Suppressor macrophage (primary cell): ENCODE results near the gene MED25.
A peak's percentile ranks its signal among the peaks of the same experiment; 100 is the strongest.

Experiments used
- DNase-seq, 4 experiments: peaks; one replicate each; pipeline ENCODE4 v3.0.0-alpha.2; 2020 to 2022

MED25 gene

DNA sequence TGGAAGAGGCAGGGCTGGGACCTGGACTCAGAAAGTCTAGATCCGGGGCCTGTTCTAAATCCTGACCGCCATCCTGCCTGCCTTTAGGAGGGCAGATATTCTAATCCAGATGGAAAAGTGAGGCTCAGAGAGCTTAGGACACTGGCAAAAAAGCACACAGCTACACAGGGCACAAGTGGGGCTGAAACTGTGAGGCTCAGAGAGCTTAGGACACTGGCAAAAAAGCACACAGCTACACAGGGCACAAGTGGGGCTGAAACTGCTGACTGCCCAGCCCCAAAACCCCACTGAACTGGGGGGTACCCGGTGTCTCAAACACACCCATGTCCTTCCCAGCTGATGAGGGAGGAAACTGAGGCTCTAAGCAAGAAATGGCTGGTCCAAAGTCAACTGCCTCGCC lies 57.1 kb downstream of the MED25 start:
- DNase-seq = no peak

DNA sequence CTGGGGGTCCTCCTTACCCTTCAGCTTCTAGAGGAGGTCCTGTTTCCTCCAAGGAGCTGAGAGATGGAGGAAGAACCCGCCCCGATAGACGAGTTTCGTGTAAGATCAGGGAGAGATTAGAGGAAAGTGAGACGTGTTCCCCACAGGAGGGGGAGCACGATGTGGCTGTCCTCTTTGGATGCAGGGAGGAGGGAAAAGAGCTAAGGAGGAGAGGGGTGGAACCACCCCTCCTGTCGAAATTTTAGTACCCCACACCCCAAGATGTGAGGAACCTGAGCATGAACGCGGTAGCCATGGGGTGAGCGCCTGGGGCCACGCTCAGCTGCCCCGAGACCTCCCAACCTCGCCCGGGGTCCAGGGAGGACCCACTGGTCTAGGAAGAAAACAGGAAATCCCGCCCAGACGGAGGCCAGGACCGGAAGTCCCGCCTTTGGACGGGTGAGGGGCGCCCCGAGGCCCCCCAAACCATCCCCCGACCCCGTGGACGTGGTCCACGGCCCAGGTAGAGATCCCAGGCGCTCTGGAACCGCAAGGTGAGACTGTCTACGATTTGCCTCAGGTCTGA lies 57.9 kb downstream of the MED25 start:
- peak; percentile 49 to 75 (median 61) for DNase-seq

DNA sequence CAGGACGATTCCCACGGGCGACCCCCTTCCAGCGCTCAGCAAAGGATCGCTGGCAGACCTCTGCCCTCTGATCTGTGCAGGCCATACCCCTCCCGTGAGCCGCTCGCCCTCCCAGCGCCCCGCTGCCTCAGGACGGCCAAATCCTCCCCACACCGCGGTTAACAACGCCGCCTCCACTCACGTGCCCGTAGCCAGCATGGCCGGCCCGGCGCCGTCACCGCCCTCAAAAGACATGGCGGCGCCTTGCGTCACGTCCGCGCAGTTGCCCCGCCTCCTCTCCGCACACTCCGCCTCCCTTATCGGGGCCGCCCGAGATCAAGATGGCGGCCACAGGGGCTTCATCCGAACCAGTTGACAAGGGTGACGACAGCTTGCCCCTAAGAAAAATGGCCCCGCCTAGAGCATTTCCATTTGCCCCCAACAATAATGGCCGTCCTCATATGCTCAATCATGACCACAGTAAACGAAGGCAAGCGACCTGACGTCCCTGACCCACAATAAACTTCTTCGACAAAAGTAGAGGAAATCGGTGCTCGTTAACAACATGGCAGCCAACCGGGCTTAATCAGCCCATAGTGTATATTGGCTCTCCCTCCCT lies 58.4 kb downstream of the MED25 start:
- DNase-seq = peak; percentile 99 to 100 (median 99)

DNA sequence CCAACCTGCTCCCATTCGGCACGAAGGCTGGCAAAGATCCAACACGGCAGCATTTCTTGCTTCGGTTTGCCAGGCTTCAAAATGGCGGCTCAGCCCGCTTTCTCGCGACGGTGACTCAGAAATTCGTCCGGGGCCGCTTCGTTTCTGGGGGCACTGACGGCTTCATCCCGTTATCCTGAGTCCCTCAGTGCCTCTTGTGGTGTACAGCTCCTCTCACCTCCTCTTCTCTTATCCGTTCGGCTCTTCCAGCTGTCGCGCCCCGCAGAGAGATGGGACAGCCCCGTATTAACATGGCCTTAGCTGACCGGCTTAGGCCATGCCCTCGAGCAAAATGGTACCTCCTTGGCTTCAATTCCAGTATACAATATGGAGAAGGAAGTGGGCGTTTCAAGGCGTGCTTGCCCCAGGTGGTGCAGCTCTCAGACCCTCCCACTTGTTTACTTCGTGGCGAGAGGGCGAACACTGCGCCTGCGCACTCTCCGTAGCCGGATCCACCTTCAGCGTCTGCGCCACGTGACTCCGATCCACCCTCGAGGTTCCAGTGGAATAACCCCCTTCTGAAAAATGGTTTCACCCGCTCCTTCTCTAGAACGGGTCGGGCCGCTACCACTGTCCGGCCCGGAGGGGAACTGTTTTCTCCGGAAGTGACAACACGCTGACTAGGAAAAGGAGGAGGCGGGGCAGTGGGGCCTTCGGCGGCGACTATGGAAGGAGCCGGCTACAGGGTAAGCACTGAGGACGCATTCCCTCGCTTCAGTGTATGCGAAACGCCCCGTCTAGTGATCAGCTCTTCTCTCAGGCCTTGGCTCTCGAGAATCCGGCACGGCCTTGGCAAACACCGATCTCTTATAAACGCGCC lies 59.2 kb downstream of the MED25 start, which contains the start of the genes AKT1S1 and TBC1D17:
Gene AKT1S1, minus strand, starts transcription at position 336 of the 859 bp plus-strand sequence. CDS start 4,060 bp downstream, outside the sequence.
Gene TBC1D17, plus strand, starts transcription at position 683 of the 859 bp plus-strand sequence. Its CDS starts 22 bp downstream, at position 705.
- DNase-seq = peak; percentile 100

DNA sequence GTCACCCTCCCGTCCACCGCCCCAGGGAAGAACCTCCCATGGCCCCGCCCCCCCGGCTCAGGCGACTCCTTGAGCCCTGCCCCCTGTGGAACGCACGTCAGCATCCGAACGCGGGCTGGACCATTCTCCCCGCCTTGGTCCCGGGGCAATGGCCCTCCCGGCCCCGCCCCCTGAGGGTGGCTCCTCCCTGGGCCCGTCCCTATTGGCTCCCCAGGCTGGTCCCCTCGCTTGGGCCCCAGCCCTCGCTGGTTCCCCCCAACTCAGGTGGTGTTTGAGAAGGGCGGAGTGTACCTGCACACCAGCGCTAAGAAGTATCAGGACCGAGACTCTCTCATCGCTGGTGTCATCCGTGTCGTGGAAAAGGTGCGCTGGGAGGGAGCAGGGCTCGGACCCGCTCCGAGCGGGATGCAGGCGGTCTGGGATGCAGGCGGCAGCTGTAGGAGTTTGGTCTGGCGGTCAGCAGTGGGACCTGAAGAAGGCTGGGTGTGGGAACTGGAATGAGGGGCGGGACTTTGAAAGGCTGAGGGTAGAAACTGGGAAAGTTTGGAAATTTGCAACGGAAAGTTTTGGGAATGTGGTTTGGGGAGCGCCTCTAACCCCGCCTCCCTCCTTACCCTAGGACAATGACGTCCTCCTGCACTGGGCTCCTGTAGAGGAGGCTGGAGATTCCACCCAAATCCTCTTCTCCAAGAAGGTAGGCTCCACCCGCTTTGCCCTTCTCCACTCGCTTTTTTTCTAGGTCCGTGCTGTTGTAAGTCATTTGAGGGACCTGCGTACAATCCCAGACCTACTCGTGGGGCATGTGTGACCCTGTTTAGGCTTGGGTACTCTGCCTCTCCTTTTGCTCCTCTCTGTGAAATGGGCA lies 60.0 kb downstream of the MED25 start:
- peak; percentile 98 to 100 (median 98) for DNase-seq

DNA sequence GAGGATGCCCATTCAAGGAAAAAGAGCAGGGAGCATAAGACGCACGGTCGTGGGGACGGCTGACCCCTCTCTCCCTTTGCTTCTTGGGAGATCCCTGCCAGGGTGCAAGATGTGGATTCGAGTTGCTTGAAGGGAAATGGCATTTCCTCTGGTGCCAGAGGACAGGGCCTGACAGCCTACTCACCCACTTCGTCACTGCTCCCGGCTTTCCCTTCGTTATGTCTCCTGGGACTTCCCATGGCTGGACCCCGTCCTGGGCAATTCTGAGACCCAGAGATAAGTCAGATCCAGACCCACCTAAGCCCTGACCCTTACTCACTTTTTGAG lies 60.6 kb downstream of the MED25 start:
- no peak for DNase-seq

DNA sequence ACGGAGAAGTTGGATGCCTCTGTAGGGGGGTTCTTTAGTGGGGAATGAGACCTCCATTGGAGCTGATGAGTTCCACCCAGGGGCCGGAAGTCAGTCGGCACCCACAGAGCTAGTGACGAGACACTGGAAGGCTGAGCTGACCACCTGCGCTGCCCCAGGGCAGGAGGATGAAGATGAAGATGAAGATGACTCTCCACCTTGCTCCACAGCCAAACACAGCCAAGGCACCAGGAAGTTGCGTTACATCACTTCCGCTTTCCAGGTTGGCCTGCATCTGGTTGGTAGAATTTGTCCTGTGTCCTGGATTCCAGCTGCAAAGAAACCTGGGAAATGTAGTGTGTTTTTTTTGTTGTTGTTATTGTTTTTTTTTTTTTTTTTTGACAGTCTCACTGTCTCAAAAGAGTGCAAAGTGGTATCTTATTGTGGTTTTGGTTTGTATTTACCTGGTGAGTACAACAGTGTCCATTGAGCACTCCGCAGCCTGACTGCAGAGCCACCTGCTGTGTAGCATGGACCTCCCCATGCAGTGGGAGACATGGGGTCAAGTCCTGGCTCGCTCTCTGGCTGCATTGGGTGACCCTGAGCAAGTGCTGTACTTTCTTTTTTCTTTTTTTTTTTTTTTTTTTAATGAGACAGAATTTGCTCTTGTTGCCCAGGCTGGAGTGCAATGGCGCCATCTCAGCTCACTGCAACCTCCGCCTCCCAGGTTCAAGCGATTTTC lies 61.3 kb downstream of the MED25 start:
- DNase-seq = peak; percentile 32 to 57 (median 50)

DNA sequence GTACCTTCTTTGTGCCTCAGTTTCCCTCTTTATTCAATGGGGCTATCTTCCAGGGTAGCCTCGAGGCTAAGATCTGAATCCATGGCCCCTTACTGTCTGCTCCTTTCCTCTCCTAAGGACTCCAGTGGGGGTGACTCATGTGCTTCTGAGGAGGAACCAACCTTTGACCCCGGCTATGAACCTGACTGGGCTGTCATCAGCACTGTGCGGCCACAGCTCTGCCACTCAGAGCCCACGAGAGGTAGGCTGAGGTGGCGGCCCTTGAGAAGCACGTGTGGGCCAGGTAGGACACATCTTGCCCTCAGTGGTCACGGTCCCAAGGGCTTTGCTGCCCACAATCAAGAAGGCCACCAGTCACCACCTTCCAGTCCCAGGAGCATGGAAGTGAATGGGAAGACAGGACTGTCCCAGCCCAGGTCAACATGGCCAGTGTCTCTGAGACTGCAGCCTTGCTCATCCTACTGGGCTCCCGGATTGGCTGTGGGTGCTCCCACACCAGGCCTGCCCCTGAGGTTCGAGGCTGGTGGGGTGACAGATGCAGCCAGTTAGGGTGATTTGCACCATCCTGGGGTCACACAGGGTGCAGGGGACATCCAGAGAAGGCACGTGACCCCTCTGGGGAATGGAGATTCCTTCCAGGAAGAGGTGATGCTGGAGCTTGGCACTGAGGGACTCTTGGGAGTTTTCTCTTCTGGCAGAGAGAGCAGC lies 62.2 kb downstream of the MED25 start:
- no peak for DNase-seq

DNA sequence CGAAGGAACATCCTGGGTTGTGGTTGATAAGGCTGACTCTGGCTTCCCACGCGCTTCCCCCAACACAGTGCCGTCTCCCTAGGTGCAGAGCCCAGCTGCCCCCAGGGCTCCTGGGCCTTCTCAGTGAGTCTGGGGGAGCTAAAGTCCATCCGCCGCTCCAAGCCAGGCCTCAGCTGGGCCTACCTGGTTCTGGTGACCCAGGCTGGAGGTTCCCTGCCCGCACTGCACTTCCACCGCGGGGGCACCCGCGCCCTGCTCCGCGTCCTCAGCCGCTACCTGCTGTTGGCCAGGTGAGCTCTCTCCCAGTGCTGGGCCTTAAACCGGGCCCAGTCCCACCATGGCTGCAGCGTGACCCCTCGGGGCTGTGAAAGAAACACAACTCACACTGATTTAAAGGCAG lies 63.1 kb downstream of the MED25 start:
- no peak for DNase-seq

DNA sequence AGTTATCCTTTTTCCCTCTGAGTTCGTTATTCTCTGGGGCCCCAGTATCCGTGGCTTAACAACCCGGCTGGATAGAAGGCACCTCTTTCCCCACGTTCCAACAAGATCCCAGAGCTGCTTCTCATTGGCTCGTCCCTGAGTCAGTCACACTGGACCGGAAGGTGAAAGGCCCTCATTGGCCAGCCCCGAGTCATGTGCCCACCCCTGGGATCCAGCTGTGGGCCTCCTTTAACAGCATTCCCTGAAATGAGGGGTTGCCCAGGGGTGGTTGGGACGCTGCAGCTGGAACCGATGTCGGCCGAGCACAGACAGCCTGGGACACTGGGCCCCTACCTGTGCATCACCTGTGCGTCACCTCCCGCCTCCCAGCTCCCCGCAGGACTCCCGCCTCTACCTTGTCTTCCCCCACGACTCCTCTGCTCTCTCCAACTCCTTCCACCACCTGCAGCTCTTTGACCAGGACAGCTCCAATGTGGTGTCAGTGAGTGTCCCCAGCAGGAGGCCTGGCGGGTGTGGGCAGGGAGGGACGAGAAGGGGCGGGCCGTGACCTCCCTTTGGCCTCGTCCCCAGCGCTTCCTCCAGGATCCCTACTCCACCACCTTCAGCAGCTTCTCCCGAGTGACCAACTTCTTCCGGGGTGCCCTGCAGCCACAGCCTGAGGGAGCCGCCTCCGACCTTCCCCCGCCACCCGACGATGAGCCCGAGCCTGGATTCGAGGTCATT lies 63.7 kb downstream of the MED25 start:
- DNase-seq = peak in 1 of 4 experiments; percentile 36

DNA sequence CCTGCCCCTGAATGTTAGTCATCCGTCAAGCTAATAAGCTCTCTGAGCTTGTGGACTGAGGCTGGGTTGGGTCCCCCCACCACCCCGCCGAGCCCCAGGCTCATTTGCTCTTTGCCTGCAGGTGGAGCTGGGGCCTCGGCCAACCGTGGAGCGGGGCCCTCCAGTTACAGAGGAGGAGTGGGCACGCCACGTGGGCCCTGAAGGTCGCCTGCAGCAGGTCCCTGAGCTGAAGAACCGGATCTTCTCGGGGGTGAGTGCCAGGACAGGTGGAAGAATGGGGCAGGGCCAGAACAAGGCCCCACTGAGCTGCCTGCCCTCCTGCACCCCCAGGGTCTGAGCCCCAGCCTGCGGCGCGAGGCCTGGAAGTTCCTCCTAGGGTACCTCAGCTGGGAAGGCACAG lies 64.6 kb downstream of the MED25 start:
- DNase-seq = no peak

DNA sequence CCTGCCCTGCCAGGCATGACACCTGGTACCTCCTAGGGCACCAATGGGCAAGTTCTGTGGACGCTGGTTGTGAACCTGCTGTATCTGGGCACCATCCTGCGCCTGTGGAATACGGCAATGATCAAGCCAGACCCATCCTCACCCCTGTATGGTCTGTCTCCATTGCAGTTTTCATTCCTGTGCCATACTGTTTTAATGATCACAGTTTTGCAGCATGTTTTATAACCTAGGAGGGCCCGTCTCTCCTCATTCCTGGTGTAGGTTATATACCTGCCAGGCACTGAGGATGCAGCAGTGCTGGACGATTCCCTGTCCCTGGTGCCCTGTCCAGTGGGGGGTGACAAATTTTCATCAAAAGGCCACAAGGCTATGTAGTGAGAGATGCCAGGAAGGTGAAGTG lies 65.0 kb downstream of the MED25 start:
- no peak for DNase-seq

DNA sequence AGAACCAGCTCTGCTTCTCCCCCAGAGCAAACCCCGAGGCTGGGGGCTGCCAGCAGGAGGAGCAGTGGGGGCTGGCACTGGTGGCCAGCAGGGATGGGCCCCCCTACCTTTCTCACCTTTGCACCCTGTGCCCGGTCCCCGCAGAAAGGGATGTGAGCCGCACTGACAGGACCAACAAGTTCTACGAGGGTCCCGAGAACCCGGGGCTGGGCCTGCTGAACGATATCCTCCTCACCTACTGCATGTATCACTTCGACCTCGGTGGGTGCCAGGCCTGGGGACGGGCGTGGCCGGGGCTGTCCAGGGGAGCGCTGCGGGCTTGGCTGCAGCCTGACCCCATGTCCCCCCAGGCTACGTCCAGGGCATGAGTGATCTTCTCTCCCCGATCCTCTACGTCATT lies 66.0 kb downstream of the MED25 start:
- DNase-seq = no peak

DNA sequence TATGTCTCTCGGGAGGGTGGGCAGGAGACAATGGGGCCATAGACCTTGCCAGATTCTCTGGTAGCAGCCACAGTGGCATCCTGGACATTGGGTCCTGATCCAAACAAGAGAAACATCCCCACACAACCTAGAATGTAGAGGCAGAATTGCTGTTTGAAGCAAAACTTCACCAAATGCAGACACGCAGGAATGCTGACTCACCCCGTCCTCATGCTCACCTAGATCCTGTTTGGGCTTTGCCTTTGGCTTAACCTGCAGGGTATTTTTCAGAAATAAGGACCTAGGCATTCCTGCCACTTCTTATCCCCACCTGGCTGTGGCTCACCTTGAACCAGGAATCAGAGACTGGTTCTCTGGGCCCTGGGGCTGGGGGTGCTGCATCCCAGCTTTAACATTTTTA lies 66.7 kb downstream of the MED25 start:
- DNase-seq = no peak
